ENCODE data around the gene LKAAEAR1.

DNA sequence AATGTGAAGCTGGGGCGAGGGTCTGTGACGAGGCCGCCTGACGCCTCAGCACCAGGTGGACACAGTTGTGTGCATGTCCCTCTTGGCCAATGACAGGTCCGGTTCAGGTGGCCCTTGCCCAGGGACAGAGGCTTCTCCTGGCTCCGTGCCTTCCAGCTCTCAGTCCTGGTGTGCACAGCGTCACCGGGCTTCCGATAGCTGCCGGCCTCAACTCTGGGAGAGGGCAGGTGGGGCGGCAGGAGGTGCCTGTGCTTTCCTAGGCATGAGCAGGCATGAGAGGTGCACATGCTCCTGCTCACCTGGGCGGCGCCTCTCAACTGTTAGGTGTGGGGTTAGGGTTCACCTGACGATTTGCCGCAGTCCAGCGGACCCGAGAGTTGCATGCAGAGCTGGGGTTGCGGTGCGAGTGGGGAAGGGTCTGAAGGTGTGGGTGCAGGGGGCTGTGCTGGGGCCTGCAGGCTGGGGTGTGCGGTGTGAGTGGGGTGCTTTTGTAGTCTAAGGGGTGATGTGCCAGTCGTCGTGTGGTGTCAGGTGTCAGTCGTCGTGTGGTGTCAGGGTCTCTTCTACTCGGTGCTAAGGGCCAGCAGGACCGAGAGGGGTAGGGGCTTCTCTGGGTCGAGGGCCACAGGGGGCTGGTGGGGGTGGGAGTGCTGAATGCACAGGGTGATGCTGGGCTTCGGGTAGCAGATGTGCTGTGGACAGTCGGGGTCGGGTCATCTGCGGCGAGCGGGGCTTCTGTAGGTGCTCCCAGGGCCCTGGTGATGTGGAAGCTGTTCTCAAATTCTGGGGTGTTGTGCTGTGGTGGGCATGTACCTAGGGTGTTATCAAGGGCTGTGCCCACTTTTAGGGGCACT is 31.0 kb downstream of the LKAAEAR1 start:
- TF ChIP-seq, protein P1, sequence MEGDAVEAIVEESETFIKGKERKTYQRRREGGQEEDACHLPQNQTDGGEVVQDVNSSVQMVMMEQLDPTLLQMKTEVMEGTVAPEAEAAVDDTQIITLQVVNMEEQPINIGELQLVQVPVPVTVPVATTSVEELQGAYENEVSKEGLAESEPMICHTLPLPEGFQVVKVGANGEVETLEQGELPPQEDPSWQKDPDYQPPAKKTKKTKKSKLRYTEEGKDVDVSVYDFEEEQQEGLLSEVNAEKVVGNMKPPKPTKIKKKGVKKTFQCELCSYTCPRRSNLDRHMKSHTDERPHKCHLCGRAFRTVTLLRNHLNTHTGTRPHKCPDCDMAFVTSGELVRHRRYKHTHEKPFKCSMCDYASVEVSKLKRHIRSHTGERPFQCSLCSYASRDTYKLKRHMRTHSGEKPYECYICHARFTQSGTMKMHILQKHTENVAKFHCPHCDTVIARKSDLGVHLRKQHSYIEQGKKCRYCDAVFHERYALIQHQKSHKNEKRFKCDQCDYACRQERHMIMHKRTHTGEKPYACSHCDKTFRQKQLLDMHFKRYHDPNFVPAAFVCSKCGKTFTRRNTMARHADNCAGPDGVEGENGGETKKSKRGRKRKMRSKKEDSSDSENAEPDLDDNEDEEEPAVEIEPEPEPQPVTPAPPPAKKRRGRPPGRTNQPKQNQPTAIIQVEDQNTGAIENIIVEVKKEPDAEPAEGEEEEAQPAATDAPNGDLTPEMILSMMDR (IDR thresholded peaks at IDR 0.05): no peak
- TF ChIP-seq POLR2A (IDR thresholded peaks at IDR 0.05): no peak
